GM12878 (cell line): ENCODE data around the gene MT1E. TPM values are rescaled to one million over a fixed set of nuclear protein-coding genes. Genes with fewer than 3 reads are reported as not detected.
A peak's percentile ranks its signal among the peaks of the same experiment; 100 is the strongest.

Experiments
- FOXK2 ChIP-seq: fragments of 450-650 bp; IDR thresholded peaks from 2 replicates; pipeline ENCODE4 v1.6.1; 2017; ENCODE audit warnings: mild to moderate bottlenecking, moderate library complexity
- GABPA ChIP-seq: IDR thresholded peaks from 2 replicates; pipeline ENCODE4 v1.6.1; 2014; ENCODE audit warnings: antibody characterized with exemption, low read depth, mild to moderate bottlenecking, inconsistent platforms
- HDAC6 ChIP-seq: fragments of 200-600 bp; sonication (generic); IDR thresholded peaks from one replicate; pipeline ENCODE4 v1.8.0; 2017; ENCODE audit warnings: antibody characterized with exemption; ENCODE audit not compliant: unreplicated experiment
- IKZF2 ChIP-seq, 2 experiments: fragments of 450-650 bp; IDR thresholded peaks; 2 replicates each; pipeline ENCODE4 v1.6.1; 2017; ENCODE audit warnings: mild to moderate bottlenecking in 2 of 2, moderate library complexity in 2 of 2
- IRF4 ChIP-seq: IDR thresholded peaks from 2 replicates; pipeline ENCODE4 v1.6.1; 2011; ENCODE audit warnings: low read depth, low read length
- KDM1A ChIP-seq: fragments of 200-600 bp; sonication (generic); IDR thresholded peaks from 2 replicates; pipeline ENCODE4 v1.6.1; 2016; ENCODE audit warnings: borderline replicate concordance
- MTA3 ChIP-seq: IDR thresholded peaks from 2 replicates; pipeline ENCODE4 v1.6.1; 2012; ENCODE audit warnings: low read length, inconsistent platforms, borderline replicate concordance
- NFIC ChIP-seq: IDR thresholded peaks from 2 replicates; pipeline ENCODE4 v1.6.1; 2012; ENCODE audit warnings: low read depth, mild to moderate bottlenecking, inconsistent platforms, low read length, moderate library complexity
- PAX8 ChIP-seq: fragments of 450-650 bp; IDR thresholded peaks from 2 replicates; pipeline ENCODE4 v1.6.1; 2017; ENCODE audit warnings: mild to moderate bottlenecking, moderate library complexity
- POLR2A ChIP-seq: IDR thresholded peaks from 2 replicates; pipeline ENCODE4 v1.6.1; 2011; ENCODE audit warnings: low read depth, mild to moderate bottlenecking, low read length
- RFX5 ChIP-seq: IDR thresholded peaks from 2 replicates; pipeline ENCODE4 v1.6.1; 2011; ENCODE audit warnings: low read depth, low read length, improper control_type of control experiment
- SIN3A ChIP-seq: IDR thresholded peaks from 2 replicates; pipeline ENCODE4 v1.6.1; 2012; ENCODE audit warnings: low read depth, low read length, improper control_type of control experiment
- SMAD1 ChIP-seq: fragments of 450-650 bp; IDR thresholded peaks from 2 replicates; pipeline ENCODE4 v1.6.1; 2018; ENCODE audit warnings: mild to moderate bottlenecking, low read depth; ENCODE audit not compliant: partially characterized antibody
- SP1 ChIP-seq: IDR thresholded peaks from one replicate; pipeline ENCODE4 v1.6.1; 2011; ENCODE audit warnings: low read depth, low read length
- SPI1 ChIP-seq: IDR thresholded peaks from 2 replicates; pipeline ENCODE4 v1.6.1; 2011; ENCODE audit warnings: low read depth, mild to moderate bottlenecking, low read length, moderate library complexity, borderline replicate concordance; ENCODE audit not compliant: insufficient read depth
- SREBF2 ChIP-seq: IDR thresholded peaks from 2 replicates; pipeline ENCODE4 v1.6.1; 2012; ENCODE audit warnings: mild to moderate bottlenecking, low read length
- STAT1 ChIP-seq: fragments of 450-650 bp; conservative IDR thresholded peaks from 2 replicates; pipeline ENCODE4 v1.6.1; 2014; ENCODE audit warnings: antibody characterized with exemption, mild to moderate bottlenecking
- WRNIP1 ChIP-seq: IDR thresholded peaks from 2 replicates; pipeline ENCODE4 v1.6.1; 2011; ENCODE audit warnings: low read depth, low read length, improper control_type of control experiment, borderline replicate concordance
- YY1 ChIP-seq: IDR thresholded peaks from 2 replicates; pipeline ENCODE4 v1.6.1; 2011; ENCODE audit warnings: low read depth, mild to moderate bottlenecking, low read length
- ZNF24 ChIP-seq: fragments of 450-650 bp; IDR thresholded peaks from 2 replicates; pipeline ENCODE4 v1.6.1; 2017; ENCODE audit warnings: antibody characterized with exemption, mild to moderate bottlenecking
- ZNF622 ChIP-seq: fragments of 450-650 bp; IDR thresholded peaks from 2 replicates; pipeline ENCODE4 v1.6.1; 2017; ENCODE audit warnings: mild to moderate bottlenecking, inconsistent platforms
- polyA plus RNA-seq, 11 experiments: library from polyadenylated mRNA; depleted of rRNA in 4 of 11; unstranded in 6 of 11; stranded (reverse) in 5 of 11; fragments of >200 nt; fragmentation: Nextera tagmentation in 4 of 11; fragmentation: Illumina TruSeq in 1 of 11; extraction: Ambion mirVana in 4 of 11; extraction: Trizol in 1 of 11; gene quantifications; 1 replicate in 1 of 11; 2 replicates in 10 of 11; pipeline versions ENCODE4 v1.2.1 to v1.2.3, GENCODE V29; 2011 to 2016; ENCODE audit warnings: inconsistent platforms in 2 of 11, missing spikeins in 2 of 11, low read depth in 1 of 11
- total RNA-seq, 4 experiments: library from RNA; depleted of rRNA in 3 of 4; stranded (reverse); fragments of >200 nt in 3 of 4; fragmentation: Illumina TruSeq in 1 of 4; extraction: Trizol in 1 of 4; gene quantifications; 2 replicates each; pipeline versions ENCODE4 v1.2.1 to v1.2.3, GENCODE V29; 2013 to 2021
- TF ChIP-seq, protein P1 (sequence below): IDR thresholded peaks from 2 replicates; pipeline ENCODE4 v1.6.1; 2012; ENCODE audit warnings: low read depth, low read length, improper control_type of control experiment
- TF ChIP-seq, protein P2 (sequence below): fragments of 450-650 bp; IDR thresholded peaks from 2 replicates; pipeline ENCODE4 v1.6.1; 2017; ENCODE audit warnings: mild to moderate bottlenecking, moderate library complexity
- TF ChIP-seq, protein P3 (sequence below): IDR thresholded peaks from 2 replicates; pipeline ENCODE4 v1.6.1; 2012; ENCODE audit warnings: low read depth, low read length, improper control_type of control experiment
- TF ChIP-seq, protein P4 (sequence below): fragments of 450-650 bp; IDR thresholded peaks from 2 replicates; pipeline ENCODE4 v1.6.1; 2016; ENCODE audit warnings: mild to moderate bottlenecking

Gene MT1E
- total and polyA plus RNA-seq, 10 of the 15 experiments (the other 5 are each of a cell fraction or from before 2014, with no cell fraction given): 5.8 to 22.3 (median 16.5) TPM

DNA sequence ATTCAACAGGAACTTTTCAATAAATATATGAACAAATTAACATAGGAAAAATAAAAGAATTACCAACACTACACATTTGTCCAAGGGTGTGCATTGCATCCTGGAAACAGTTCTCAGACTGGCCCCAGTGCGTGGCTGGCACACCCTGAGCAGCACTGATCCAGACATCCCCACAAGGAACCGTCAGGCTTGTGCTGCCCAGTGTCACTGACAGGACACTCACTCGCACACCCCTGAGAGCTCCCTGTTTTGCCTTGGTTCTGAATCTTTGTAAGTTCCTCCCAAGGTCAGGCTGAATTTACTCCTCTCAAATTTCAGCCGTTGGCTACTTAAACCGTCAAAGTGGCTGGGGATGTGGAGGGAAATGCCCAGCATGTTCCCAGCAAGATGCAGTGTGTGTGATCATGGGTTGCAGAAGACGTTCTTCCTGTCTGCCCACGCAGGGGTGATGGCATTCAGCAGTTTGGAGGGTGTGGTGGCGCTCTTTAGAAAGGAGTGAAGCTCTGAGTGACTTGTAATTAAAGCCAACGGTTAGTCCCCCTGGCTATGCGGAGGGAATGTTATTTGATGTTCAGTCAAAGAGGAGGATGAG lies 15.5 kb upstream of the MT1E start (continued):
- TF ChIP-seq SPI1: no peak
- 0 out of 2 replicates have a peak, but pooled peaks have one; percentile 38 for TF ChIP-seq NFIC
- TF ChIP-seq YY1: no peak
- TF ChIP-seq, protein P1, sequence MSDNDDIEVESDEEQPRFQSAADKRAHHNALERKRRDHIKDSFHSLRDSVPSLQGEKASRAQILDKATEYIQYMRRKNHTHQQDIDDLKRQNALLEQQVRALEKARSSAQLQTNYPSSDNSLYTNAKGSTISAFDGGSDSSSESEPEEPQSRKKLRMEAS: peak; percentile 30; the same call in 1 of the 2 replicates
- TF ChIP-seq IKZF2 (IDR thresholded peaks at IDR 0.05): no peak; a peak in 1 of 4 replicates
- TF ChIP-seq, protein P2, sequence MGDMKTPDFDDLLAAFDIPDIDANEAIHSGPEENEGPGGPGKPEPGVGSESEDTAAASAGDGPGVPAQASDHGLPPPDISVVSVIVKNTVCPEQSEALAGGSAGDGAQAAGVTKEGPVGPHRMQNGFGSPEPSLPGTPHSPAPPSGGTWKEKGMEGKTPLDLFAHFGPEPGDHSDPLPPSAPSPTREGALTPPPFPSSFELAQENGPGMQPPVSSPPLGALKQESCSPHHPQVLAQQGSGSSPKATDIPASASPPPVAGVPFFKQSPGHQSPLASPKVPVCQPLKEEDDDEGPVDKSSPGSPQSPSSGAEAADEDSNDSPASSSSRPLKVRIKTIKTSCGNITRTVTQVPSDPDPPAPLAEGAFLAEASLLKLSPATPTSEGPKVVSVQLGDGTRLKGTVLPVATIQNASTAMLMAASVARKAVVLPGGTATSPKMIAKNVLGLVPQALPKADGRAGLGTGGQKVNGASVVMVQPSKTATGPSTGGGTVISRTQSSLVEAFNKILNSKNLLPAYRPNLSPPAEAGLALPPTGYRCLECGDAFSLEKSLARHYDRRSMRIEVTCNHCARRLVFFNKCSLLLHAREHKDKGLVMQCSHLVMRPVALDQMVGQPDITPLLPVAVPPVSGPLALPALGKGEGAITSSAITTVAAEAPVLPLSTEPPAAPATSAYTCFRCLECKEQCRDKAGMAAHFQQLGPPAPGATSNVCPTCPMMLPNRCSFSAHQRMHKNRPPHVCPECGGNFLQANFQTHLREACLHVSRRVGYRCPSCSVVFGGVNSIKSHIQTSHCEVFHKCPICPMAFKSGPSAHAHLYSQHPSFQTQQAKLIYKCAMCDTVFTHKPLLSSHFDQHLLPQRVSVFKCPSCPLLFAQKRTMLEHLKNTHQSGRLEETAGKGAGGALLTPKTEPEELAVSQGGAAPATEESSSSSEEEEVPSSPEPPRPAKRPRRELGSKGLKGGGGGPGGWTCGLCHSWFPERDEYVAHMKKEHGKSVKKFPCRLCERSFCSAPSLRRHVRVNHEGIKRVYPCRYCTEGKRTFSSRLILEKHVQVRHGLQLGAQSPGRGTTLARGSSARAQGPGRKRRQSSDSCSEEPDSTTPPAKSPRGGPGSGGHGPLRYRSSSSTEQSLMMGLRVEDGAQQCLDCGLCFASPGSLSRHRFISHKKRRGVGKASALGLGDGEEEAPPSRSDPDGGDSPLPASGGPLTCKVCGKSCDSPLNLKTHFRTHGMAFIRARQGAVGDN: peak; percentile 56
- TF ChIP-seq STAT1: no peak
- TF ChIP-seq RFX5: no peak
- TF ChIP-seq ZNF24: no peak
- TF ChIP-seq, protein P3, sequence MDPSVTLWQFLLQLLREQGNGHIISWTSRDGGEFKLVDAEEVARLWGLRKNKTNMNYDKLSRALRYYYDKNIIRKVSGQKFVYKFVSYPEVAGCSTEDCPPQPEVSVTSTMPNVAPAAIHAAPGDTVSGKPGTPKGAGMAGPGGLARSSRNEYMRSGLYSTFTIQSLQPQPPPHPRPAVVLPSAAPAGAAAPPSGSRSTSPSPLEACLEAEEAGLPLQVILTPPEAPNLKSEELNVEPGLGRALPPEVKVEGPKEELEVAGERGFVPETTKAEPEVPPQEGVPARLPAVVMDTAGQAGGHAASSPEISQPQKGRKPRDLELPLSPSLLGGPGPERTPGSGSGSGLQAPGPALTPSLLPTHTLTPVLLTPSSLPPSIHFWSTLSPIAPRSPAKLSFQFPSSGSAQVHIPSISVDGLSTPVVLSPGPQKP: no peak
- TF ChIP-seq ZNF622: no peak
- no peak for TF ChIP-seq KDM1A
- TF ChIP-seq SREBF2: no peak
- no peak for TF ChIP-seq SP1
- peak; percentile 45; the same call in 1 of the 2 replicates for TF ChIP-seq MTA3
- peak; percentile 45; the same call in 1 of the 2 replicates for TF ChIP-seq GABPA
- TF ChIP-seq FOXK2: no peak
- no peak for TF ChIP-seq HDAC6
- TF ChIP-seq SMAD1: no peak
- no peak for TF ChIP-seq WRNIP1
- TF ChIP-seq IRF4: no peak
- TF ChIP-seq PAX8: no peak
- no peak for TF ChIP-seq POLR2A
- TF ChIP-seq, protein P4, sequence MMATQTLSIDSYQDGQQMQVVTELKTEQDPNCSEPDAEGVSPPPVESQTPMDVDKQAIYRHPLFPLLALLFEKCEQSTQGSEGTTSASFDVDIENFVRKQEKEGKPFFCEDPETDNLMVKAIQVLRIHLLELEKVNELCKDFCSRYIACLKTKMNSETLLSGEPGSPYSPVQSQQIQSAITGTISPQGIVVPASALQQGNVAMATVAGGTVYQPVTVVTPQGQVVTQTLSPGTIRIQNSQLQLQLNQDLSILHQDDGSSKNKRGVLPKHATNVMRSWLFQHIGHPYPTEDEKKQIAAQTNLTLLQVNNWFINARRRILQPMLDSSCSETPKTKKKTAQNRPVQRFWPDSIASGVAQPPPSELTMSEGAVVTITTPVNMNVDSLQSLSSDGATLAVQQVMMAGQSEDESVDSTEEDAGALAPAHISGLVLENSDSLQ: peak; percentile 72
- TF ChIP-seq SIN3A: no peak
